ENCODE measurements around the gene LZTS2. TPM values are rescaled to one million over a fixed set of nuclear protein-coding genes. Genes with fewer than 3 reads are reported as not detected.

LZTS2 gene
- total RNA-seq, 6 experiments from 2014 or later = 5.6 to 17.5 (median 11.0) TPM

DNA sequence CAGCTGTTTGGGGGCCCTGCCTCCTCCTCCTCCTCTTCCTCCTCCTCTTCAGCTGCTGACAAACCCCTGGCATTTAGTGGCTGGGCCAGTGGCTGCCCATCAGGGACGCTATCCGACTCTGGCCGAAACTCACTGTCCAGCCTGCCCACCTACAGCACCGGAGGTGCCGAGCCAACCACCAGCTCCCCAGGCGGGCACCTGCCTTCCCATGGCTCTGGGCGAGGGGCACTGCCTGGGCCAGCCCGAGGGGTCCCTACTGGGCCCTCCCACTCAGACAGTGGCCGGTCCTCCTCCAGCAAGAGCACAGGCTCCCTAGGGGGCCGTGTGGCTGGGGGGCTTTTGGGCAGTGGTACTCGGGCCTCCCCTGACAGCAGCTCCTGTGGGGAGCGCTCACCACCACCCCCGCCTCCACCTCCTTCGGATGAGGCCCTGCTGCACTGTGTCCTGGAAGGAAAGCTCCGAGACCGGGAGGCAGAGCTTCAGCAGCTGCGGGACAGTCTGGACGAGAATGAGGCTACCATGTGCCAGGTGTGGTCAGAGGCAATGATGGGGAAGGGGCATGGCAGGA is 4.1 kb downstream of the LZTS2 start:
- H3K4me1 ChIP-seq = peaks cover 0 to 2% (median under 1%) of the 10 kb centered on the region in 4 donors
- 76% methylated on average over 4 of the region's 18 CpGs for WGBS (ENCODE audit: insufficient coverage, low coverage, low lambda C conversion rate, missing lambda C conversion rate)
- H3K27me3 ChIP-seq = no peaks in the 10 kb centered on the region
- no peak for ATAC-seq
- intact Hi-C loops (cut with DNase I) = loop anchor here in 1 of 2 donors (10.0 kb wide), 1 partner anchor 339 kb away; no protein-coding TSS in a partner anchor
- no peaks in the 10 kb centered on the region for H3K9me3 ChIP-seq
- TF ChIP-seq POLR2A (IDR thresholded peaks at IDR 0.05) (no peak), CTCF (IDR thresholded peaks at IDR 0.05) (no peak)
- no peak for DNase-seq
- H3K27ac ChIP-seq = no peak overlapping the region
- no peak overlapping the region for H3K4me3 ChIP-seq
- H3K36me3 ChIP-seq = no peaks in the 10 kb centered on the region

- Histone ChIP-seq H3K4me1 (no peaks in the 10 kb centered on the region), H3K36me3 (no peaks in the 10 kb centered on the region)
These were observed 5.8 kb downstream of the LZTS2 start for GRCh38 chr10:101005361-101005760.

DNA sequence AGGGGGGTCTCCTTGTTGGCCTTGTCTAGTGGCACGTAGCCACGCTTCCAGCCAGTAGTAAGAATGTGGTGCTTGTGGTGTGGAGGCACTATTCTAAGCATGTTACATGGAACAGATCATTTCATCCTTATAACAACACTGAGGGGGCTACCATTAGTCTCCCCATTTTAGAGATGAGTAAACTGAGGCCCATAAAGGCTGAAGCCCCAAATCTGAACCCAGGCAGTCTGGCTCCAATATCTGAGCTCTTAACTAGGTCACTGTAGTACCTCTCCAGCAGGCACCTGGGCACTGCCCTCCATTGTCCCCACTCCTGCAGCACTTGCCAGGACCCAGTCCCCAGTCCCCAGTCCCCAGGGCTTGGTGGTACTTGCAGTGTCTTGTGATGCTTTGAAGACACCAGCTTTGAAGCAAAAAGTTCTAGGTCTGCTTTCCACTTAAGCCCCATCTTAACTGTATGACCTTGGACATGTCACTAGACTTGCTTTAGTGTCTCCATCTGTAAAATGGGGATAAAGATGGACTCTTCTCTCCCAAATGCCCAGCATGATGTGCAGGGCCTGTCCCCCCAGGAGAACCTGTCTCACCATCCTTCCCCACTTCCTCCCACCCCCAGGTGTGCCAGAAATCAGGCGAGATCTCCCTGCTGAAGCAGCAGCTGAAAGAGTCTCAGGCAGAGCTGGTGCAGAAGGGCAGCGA is 6.4 kb downstream of the LZTS2 start:
- no peak overlapping the region for H3K27ac ChIP-seq
- DNase-seq (no peak), ATAC-seq (no peak)
- intact Hi-C loops (cut with DNase I) = loop anchor here in 1 of 2 donors (10.0 kb wide), 1 partner anchor 341 kb away; no protein-coding TSS in a partner anchor
- no peaks in the 10 kb centered on the region for H3K27me3 ChIP-seq
- TF ChIP-seq CTCF (IDR thresholded peaks at IDR 0.05) (no peak), POLR2A (IDR thresholded peaks at IDR 0.05) (no peak)
- H3K9me3 ChIP-seq = no peaks in the 10 kb centered on the region
- H3K4me1 ChIP-seq = no peaks in the 10 kb centered on the region
- WGBS (ENCODE audit: insufficient coverage, low coverage, low lambda C conversion rate, missing lambda C conversion rate) = 89% methylated on average over 2 of the region's 4 CpGs
- H3K4me3 ChIP-seq = no peak overlapping the region
- no peaks in the 10 kb centered on the region for H3K36me3 ChIP-seq

More at GRCh38 chr10:101005361-101005760, 5.8 kb downstream of the LZTS2 start:
- Histone ChIP-seq H3K9me3 (no peaks in the 10 kb centered on the region), H3K4me3 (no peak overlapping the region), H3K27me3 (no peaks in the 10 kb centered on the region), H3K27ac (no peak overlapping the region)
- intact Hi-C loops (cut with DNase I) = loop anchor here in 1 of 2 donors (10.0 kb wide), 1 partner anchor 341 kb away; no protein-coding TSS in a partner anchor
- 90% methylated on average over 2 of the region's 23 CpGs for WGBS (ENCODE audit: insufficient coverage, low coverage, low lambda C conversion rate, missing lambda C conversion rate)
- TF ChIP-seq POLR2A (IDR thresholded peaks at IDR 0.05) = no peak
- TF ChIP-seq CTCF (IDR thresholded peaks at IDR 0.05) = no peak
- ATAC-seq = no peak
- no peak for DNase-seq

DNA sequence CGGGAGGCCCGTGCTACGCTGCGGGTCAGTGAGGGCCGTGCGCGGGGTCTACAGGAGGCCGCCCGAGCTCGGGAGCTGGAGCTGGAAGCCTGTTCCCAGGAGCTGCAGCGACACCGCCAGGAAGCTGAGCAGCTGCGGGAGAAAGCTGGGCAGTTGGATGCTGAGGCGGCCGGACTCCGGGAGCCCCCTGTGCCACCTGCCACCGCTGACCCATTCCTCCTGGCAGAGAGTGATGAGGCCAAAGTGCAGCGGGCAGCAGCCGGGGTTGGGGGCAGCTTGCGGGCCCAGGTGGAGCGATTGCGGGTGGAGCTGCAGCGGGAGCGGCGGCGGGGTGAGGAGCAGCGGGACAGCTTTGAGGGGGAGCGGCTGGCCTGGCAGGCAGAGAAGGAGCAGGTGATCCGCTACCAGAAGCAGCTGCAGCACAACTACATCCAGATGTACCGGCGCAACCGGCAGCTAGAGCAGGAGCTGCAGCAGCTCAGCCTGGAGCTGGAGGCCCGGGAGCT is 7.0 kb downstream of the LZTS2 start:
- DNase-seq = no peak
- Histone ChIP-seq H3K9me3 (no peaks in the 10 kb centered on the region), H3K27me3 (no peaks in the 10 kb centered on the region), H3K27ac (no peak overlapping the region), H3K4me1 (no peaks in the 10 kb centered on the region), H3K4me3 (no peak overlapping the region), H3K36me3 (no peaks in the 10 kb centered on the region)
- intact Hi-C loops (cut with DNase I) = loop anchor here in 1 of 2 donors (10.0 kb wide), 1 partner anchor 342 kb away; no protein-coding TSS in a partner anchor
- no peak for ATAC-seq
- TF ChIP-seq CTCF (IDR thresholded peaks at IDR 0.05) (no peak), POLR2A (IDR thresholded peaks at IDR 0.05) (no peak)
- WGBS (ENCODE audit: insufficient coverage, low coverage, low lambda C conversion rate, missing lambda C conversion rate) = 80% methylated on average over 18 of the region's 33 CpGs

All from right lobe of liver (tissue), 6 donors.